Endothelial cell of umbilical vein (primary cell): ENCODE data around the gene IGSF3. TPM values are rescaled to one million over a fixed set of nuclear protein-coding genes. Genes with fewer than 3 reads are reported as not detected.

Experiments
- BruUV-seq: library from RNA; stranded (reverse); fragments of 400-500 nt; replicated peaks from 2 replicates; lab custom pipeline; 2021; lab: Mats Ljungman, UMichigan
- CTCF ChIA-PET: fragments of 300-600, 350-600 bp; sonication (Branson Sonifier 250); formaldehyde crosslinking; loops from one replicate; lab custom pipeline; 2021; ENCODE audit warnings: antibody characterized with exemption, inconsistent platforms; lab: Charles Lee
- POLR2A ChIA-PET: fragments of 300-600, 350-600 bp; sonication (Branson Sonifier 250); formaldehyde crosslinking; loops from one replicate; lab custom pipeline; 2021; ENCODE audit warnings: antibody characterized with exemption, inconsistent platforms; lab: Charles Lee
- DNase-seq: peaks from one replicate; pipeline ENCODE4 v3.0.0-alpha.2; 2011; ENCODE audit warnings: low read depth, low spot score
- FAIRE-seq: peaks from 2 replicates; lab custom pipeline; 2011; peaks lifted over from hg19 to GRCh38; lab: Jason Lieb, UNC
- H2AFZ ChIP-seq: 2 replicates; pipeline ENCODE4 v1.6.0; 2012; ENCODE audit warnings: low read depth, low read length, control low read depth, inconsistent platforms
- H3K27ac ChIP-seq: 2 replicates; pipeline ENCODE4 v1.5.1; 2011; ENCODE audit warnings: low read depth, mild to moderate bottlenecking, control low read depth, low read length, moderate library complexity; ENCODE audit not compliant: insufficient read depth
- H3K27me3 ChIP-seq, 2 experiments: 2 replicates each; pipeline versions ENCODE4 v1.6.0 to v1.6.1; 2011; ENCODE audit warnings: low read length in 2 of 2, mixed read lengths in 1 of 2; ENCODE audit not compliant: control insufficient read depth in 2 of 2, insufficient read depth in 2 of 2
- H3K36me3 ChIP-seq, 2 experiments: 2 replicates in 1 of 2; 3 replicates in 1 of 2; pipeline ENCODE4 v1.5.1; 2011; ENCODE audit warnings: low read length in 2 of 2, mild to moderate bottlenecking in 1 of 2, moderate library complexity in 1 of 2; ENCODE audit not compliant: control insufficient read depth in 2 of 2, insufficient read depth in 2 of 2; ENCODE audit errors: extremely low read depth in 1 of 2
- H3K4me1 ChIP-seq: 3 replicates; pipeline ENCODE4 v1.5.1; 2011; ENCODE audit warnings: mild to moderate bottlenecking, low read length; ENCODE audit not compliant: control insufficient read depth, insufficient read depth; ENCODE audit errors: extremely low read depth
- H3K4me2 ChIP-seq: 2 replicates; pipeline ENCODE4 v1.6.1; 2011; ENCODE audit warnings: low read length, control low read depth, mixed read lengths; ENCODE audit not compliant: insufficient read depth
- H3K4me3 ChIP-seq, 3 experiments: fragments of 200-600 bp in 1 of 3; sonication (generic), shearing (Covaris generic) in 1 of 3; replicated peaks in 1 of 3; 2 replicates each; pipeline ENCODE4 v1.5.1; 2011 to 2016; ENCODE audit warnings: control low read depth in 3 of 3, low read length in 3 of 3, mild to moderate bottlenecking in 2 of 3, inconsistent platforms in 1 of 3, low read depth in 1 of 3, moderate library complexity in 1 of 3; ENCODE audit not compliant: insufficient read depth in 1 of 3
- H3K79me2 ChIP-seq: 2 replicates; pipeline ENCODE4 v1.6.0; 2012; ENCODE audit warnings: low read length, inconsistent platforms; ENCODE audit not compliant: control insufficient read depth, insufficient read depth
- H3K9ac ChIP-seq: replicated peaks from 2 replicates; pipeline ENCODE3; 2011; ENCODE audit warnings: low read length, control low read depth; ENCODE audit not compliant: insufficient read depth; ENCODE audit errors: extremely low read depth
- H3K9me1 ChIP-seq: replicated peaks from 3 replicates; pipeline ENCODE4 v1.6.0; 2011; ENCODE audit warnings: mild to moderate bottlenecking, low read length; ENCODE audit not compliant: control insufficient read depth, insufficient read depth; ENCODE audit errors: extremely low read depth
- H3K9me3 ChIP-seq: replicated peaks from 2 replicates; pipeline ENCODE4 v1.5.1; 2012; ENCODE audit warnings: low read length, inconsistent platforms; ENCODE audit not compliant: control insufficient read depth, insufficient read depth
- H4K20me1 ChIP-seq: replicated peaks from 2 replicates; pipeline ENCODE3; 2011; ENCODE audit warnings: mild to moderate bottlenecking, low read length; ENCODE audit not compliant: control insufficient read depth, insufficient read depth; ENCODE audit errors: extremely low read depth
- CTCF ChIP-seq, 2 donors: IDR thresholded peaks; 1 replicate in 1 of 2; 2 replicates in 1 of 2; pipeline ENCODE4 v1.5.1; 2011; ENCODE audit warnings: low read length in 2 of 2, mild to moderate bottlenecking in 2 of 2, moderate library complexity in 2 of 2, control low read depth in 1 of 2, inconsistent platforms in 1 of 2, low read depth in 1 of 2; ENCODE audit not compliant: insufficient read depth in 1 of 2; ENCODE audit errors: extremely low read depth in 1 of 2
- EZH2 ChIP-seq: IDR thresholded peaks from 2 replicates; pipeline ENCODE4 v1.6.1; 2012; ENCODE audit warnings: borderline replicate concordance, low read depth, mild to moderate bottlenecking, moderate library complexity, low read length, inconsistent platforms; ENCODE audit not compliant: severe bottlenecking
- FOS ChIP-seq: IDR thresholded peaks from 2 replicates; pipeline ENCODE4 v1.6.1; 2011; ENCODE audit warnings: mild to moderate bottlenecking, low read length, moderate library complexity, borderline replicate concordance; ENCODE audit not compliant: insufficient read depth
- GATA2 ChIP-seq: IDR thresholded peaks from 2 replicates; pipeline ENCODE4 v1.7.0; 2011; ENCODE audit warnings: low read depth, mild to moderate bottlenecking, moderate library complexity, mixed read lengths, low read length; ENCODE audit not compliant: insufficient read length, insufficient read depth
- JUN ChIP-seq: IDR thresholded peaks from 2 replicates; pipeline ENCODE4 v1.6.1; 2011; ENCODE audit warnings: borderline replicate concordance, low read depth; ENCODE audit not compliant: insufficient read length, insufficient read depth
- MAX ChIP-seq: IDR thresholded peaks from 2 replicates; pipeline ENCODE4 v1.6.1; 2011; ENCODE audit not compliant: insufficient read depth, insufficient read length
- MYC ChIP-seq: IDR thresholded peaks from one replicate; pipeline ENCODE4 v1.6.1; 2011; ENCODE audit warnings: mild to moderate bottlenecking, low read depth, low read length
- POLR2A ChIP-seq: IDR thresholded peaks from 2 replicates; pipeline ENCODE4 v1.6.1; 2012; ENCODE audit warnings: low read depth, mild to moderate bottlenecking, control low read depth, low read length
- POLR2AphosphoS5 ChIP-seq: IDR thresholded peaks from 2 replicates; pipeline ENCODE4 v1.6.1; 2012; ENCODE audit warnings: low read depth, mild to moderate bottlenecking, control low read depth, low read length, moderate library complexity; ENCODE audit not compliant: insufficient read depth
- dilution Hi-C: fragments of 300-500 bp; cut with MboI; formaldehyde crosslinking; loops from one replicate; pipeline ENCODE4 v1.15.0; 2019; ENCODE audit warnings: low sequenced_read_pairs; ENCODE audit not compliant: extremely low pct_ligation_motif_present
- intact Hi-C: fragments of 100-400 bp; cut with micrococcal nuclease; formaldehyde crosslinking; loops from one replicate; pipeline ENCODE4 v1.10.0; 2022
- polyA plus RNA-seq, 4 experiments: library from polyadenylated mRNA; depleted of rRNA in 3 of 4; stranded (reverse) in 3 of 4; unstranded in 1 of 4; fragments of >200 nt; gene quantifications; 2 replicates each; pipeline versions ENCODE4 v1.2.1 to v1.2.3, GENCODE V29; 2011 to 2012; ENCODE audit warnings: missing spikeins in 1 of 4
- total RNA-seq: library from RNA; stranded (reverse); gene quantifications from 2 replicates; pipeline ENCODE4 v1.2.3, GENCODE V29; 2021

IGSF3 gene
- total and polyA plus RNA-seq, 2 donors (not counting 3 experiments of a cell fraction or from before 2014, with no cell fraction given), result 0.63 to 2.2 TPM

- Histone ChIP-seq H3K4me2 (no peak overlapping the region), H3K4me3 (no peak overlapping the region), H3K4me1 (peaks cover 9% of the 10 kb centered on the region), H3K9me3 (no peaks in the 10 kb centered on the region), H3K9ac (no peak overlapping the region), H3K27ac (no peak overlapping the region), H4K20me1 (no peaks in the 10 kb centered on the region), H3K9me1 (no peaks in the 10 kb centered on the region), H3K36me3 (no peaks in the 10 kb centered on the region), H3K27me3 (peaks cover 8 to 16% of the 10 kb centered on the region in 2 experiments), H2AFZ (no peak overlapping the region), H3K79me2 (no peaks in the 10 kb centered on the region)
- TF ChIP-seq MAX (no peak), GATA2 (no peak), CTCF (IDR thresholded peaks at IDR 0.05; ENCODE audit: extremely low read depth in 1 of 2, insufficient read depth in 1 of 2, low read depth in 1 of 2, low read length in 2 of 2) (no peak), FOS (no peak), MYC (no peak), JUN (no peak), POLR2AphosphoS5 (no peak), EZH2 (no peak), POLR2A (no peak)
- no peak for DNase-seq
- POLR2A ChIA-PET, result no interaction called here
- intact Hi-C loops (loop anchor here (1.0 to 10.0 kb wide), 10 partner anchors 23 to 549 kb away; partner anchors contain the start of genes ATP1A1 and TRIM45), dilution Hi-C loops (no loop called here)
- CTCF ChIA-PET, result interaction anchor here (1.0 to 5.1 kb wide), 5 partner anchors 22 to 487 kb away, joined by 3 to 155 read pairs (median 8); partner anchors contain the start of gene TTF2
- BruUV-seq, result no TSS peak
- FAIRE-seq, result no peak
Observed at GRCh38 chr1:116573431-116574095, 94.0 kb downstream of the IGSF3 start.
